Upper lobe of left lung (tissue), 6 donors: Measurements from ENCODE around the gene ANO2. TPM values are rescaled to one million over a fixed set of nuclear protein-coding genes. Genes with fewer than 3 reads are reported as not detected.

Source experiments
- ATAC-seq, 2 donors: fragments of 200-7000 bp; cut with Tn5 transposase; one replicate each; pipeline ENCODE4 v1.9.1; 2022; ENCODE audit warnings: mild to moderate bottlenecking in 2 of 2, moderate library complexity in 2 of 2; ENCODE audit not compliant: low FRiP score in 2 of 2
- DNase-seq, 2 donors: peaks; one replicate each; pipeline ENCODE4 v3.0.0-alpha.2; 2019 to 2020
- H3K27ac ChIP-seq, 4 donors: fragments of 200-600 bp; sonication (generic); one replicate each; pipeline ENCODE4 v1.5.1; 2016 to 2019
- H3K27me3 ChIP-seq, 4 donors: fragments of 200-600 bp; sonication (generic); one replicate each; pipeline ENCODE4 v1.5.1; 2017 to 2019
- H3K36me3 ChIP-seq, 4 donors: fragments of 200-600 bp; sonication (generic); one replicate each; pipeline ENCODE4 v1.5.1; 2016 to 2019
- H3K4me1 ChIP-seq, 4 donors: fragments of 200-600 bp; sonication (generic); one replicate each; pipeline ENCODE4 v1.5.1; 2018 to 2019
- H3K4me3 ChIP-seq, 4 donors: fragments of 200-600 bp; sonication (generic); one replicate each; pipeline ENCODE4 v1.5.1; 2017 to 2019; ENCODE audit warnings: mild to moderate bottlenecking in 2 of 4, moderate library complexity in 1 of 4
- H3K9me3 ChIP-seq, 4 donors: fragments of 200-600 bp; sonication (generic); one replicate each; pipeline ENCODE4 v1.5.1; 2018 to 2019
- CTCF ChIP-seq, 6 experiments: fragments of 450-650 bp in 4 of 6; fragments of 200-600 bp in 2 of 6; sonication (generic) in 2 of 6; IDR thresholded peaks; one replicate each; pipeline ENCODE4 v1.5.1; 2016 to 2019; ENCODE audit warnings: antibody characterized with exemption in 6 of 6
- EP300 ChIP-seq, 4 donors: sonication (generic); formaldehyde crosslinking; IDR thresholded peaks; one replicate each; pipeline ENCODE4 v1.5.1; 2017; ENCODE audit warnings: antibody characterized with exemption in 4 of 4, control low read depth in 2 of 4
- POLR2A ChIP-seq, 4 donors: fragments of 450-650 bp; IDR thresholded peaks; one replicate each; pipeline ENCODE4 v1.5.1; 2016 to 2017; ENCODE audit warnings: antibody characterized with exemption in 4 of 4, mild to moderate bottlenecking in 2 of 4
- POLR2AphosphoS5 ChIP-seq, 2 donors: sonication (generic); formaldehyde crosslinking; IDR thresholded peaks; one replicate each; pipeline ENCODE4 v1.5.1; 2017; ENCODE audit warnings: antibody characterized with exemption in 2 of 2
- WGBS, 2 donors: methylation state at CpG; one replicate each; pipeline ENCODE4 v1.1.5; 2017 to 2018; 5-methylcytosine and 5-hydroxymethylcytosine counted together
- total RNA-seq, 6 donors: library from RNA; depleted of rRNA in 4 of 6; stranded (reverse); fragments of >200 nt in 4 of 6; gene quantifications; one replicate each; pipeline versions ENCODE4 v1.1.0 to v1.2.1, GENCODE V29; 2016 to 2021
- donor health status: DM: no; HTN: no; CAD: no; lungs with moderate emphysema.
- donor health status: DM: no; HTN: yes; CAD: no; lungs with severe emphysema.

Gene ANO2
- total RNA-seq, 6 donors from 2014 or later, result 4.4 to 78.6 (median 17.5) TPM

DNA sequence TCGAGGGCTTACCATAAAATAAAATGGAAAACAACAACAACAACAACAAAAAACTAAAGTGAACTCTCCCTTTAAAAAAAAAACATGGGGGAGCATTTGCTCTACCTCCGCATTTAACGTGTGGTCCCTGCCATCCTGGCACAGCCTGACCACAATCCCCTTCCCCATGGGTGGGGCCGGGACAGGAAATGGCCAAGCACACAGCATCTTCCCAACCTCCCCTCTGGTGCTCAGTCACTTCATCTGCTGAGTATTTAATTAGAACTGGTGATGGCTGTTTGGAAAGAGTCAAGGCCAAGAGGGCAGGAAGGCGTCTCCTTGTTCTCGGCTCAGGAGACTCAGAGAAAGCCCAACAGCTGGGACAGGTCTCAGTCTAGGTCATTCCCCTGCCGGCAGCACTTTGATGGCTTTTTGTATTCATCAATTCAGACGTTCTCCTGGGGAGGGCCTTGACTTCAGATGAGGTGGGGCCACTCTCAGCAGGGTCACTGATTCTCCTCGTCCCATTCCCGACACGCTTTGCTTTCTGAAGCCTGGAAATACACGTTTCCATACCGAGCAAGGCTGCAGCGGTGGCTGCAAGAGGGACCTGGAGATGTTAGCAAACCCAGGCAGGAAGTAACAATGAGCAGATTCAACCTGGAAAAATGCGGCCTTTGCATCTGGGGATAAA, 44.4 kb downstream of the ANO2 start:
- Histone ChIP-seq H3K9me3 (no peaks in the 10 kb centered on the region), H3K27ac (no peak overlapping the region), H3K4me3 (no peak overlapping the region), H3K27me3 (no peaks in the 10 kb centered on the region), H3K4me1 (no peaks in the 10 kb centered on the region), H3K36me3 (peaks cover 0 to 16% (median 0%) of the 10 kb centered on the region in 4 donors)
- ATAC-seq, result no peak
- 72% methylated on average over 15 of the region's 15 CpGs for WGBS, 2 donors
- DNase-seq, result no peak
- TF ChIP-seq CTCF (IDR thresholded peaks at IDR 0.05), result no peak
- no peak for TF ChIP-seq POLR2A (IDR thresholded peaks at IDR 0.05)
- TF ChIP-seq EP300 (IDR thresholded peaks at IDR 0.05), result no peak
- no peak for TF ChIP-seq POLR2AphosphoS5 (IDR thresholded peaks at IDR 0.05)

DNA sequence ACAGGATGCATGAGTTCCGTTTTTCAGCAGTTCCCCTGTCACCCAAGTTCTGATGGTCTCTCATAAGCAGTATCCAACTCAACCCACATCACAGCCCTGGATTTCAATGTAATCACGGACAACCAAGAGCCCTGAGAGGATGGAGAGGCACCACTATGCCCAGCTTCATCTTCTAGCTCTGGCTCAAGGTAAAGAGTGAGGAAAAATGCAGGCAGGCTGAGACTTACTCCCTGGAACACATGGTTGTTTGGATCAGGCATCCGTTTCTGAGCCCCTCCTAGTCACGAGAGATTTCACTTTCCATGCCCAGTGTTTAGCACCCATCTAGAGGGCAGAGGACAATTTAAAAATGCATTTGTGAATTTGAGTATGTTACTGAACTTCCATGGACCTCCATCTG, 45.0 kb downstream of the ANO2 start:
- Histone ChIP-seq H3K4me3 (no peak overlapping the region), H3K9me3 (no peaks in the 10 kb centered on the region), H3K4me1 (no peaks in the 10 kb centered on the region), H3K27me3 (no peaks in the 10 kb centered on the region), H3K27ac (no peak overlapping the region), H3K36me3 (peaks cover 0 to 16% (median 0%) of the 10 kb centered on the region in 4 donors)
- WGBS, 2 donors, result 52 to 62% methylated on average over 4 of the region's 4 CpGs
- DNase-seq (no peak), ATAC-seq (no peak)
- TF ChIP-seq POLR2AphosphoS5 (IDR thresholded peaks at IDR 0.05), result no peak
- no peak for TF ChIP-seq CTCF (IDR thresholded peaks at IDR 0.05)
- no peak for TF ChIP-seq POLR2A (IDR thresholded peaks at IDR 0.05)

DNA sequence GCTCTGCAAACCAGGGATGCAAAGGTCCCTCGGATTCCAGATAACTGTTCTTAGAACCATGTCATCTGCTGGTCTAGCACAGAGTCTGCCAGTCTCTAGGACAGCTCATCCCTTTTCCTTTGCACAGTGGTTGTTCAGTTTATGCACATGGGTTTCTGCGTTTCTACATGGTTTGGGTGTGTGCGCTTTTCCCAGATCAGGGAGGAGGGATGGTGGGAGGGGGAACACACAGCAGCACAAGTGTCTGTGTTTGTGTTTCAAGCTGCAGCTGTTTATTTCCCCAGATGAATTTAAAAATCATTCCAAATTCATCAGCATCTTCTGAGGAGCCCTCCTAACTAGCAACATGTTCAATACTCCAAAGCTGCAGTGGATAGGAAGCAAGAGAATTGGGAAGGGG, 45.4 kb downstream of the ANO2 start:
- H3K4me3 ChIP-seq, result no peak overlapping the region
- WGBS, 2 donors, result 84 to 92% methylated on average over 3 of the region's 3 CpGs
- ATAC-seq (no peak), DNase-seq (no peak)
- H3K27ac ChIP-seq, result no peak overlapping the region
- no peak for TF ChIP-seq POLR2AphosphoS5 (IDR thresholded peaks at IDR 0.05)
- no peak for TF ChIP-seq EP300 (IDR thresholded peaks at IDR 0.05)
- TF ChIP-seq CTCF (IDR thresholded peaks at IDR 0.05), result no peak
- H3K27me3 ChIP-seq, result no peaks in the 10 kb centered on the region
- H3K9me3 ChIP-seq, result no peaks in the 10 kb centered on the region
- H3K36me3 ChIP-seq, result peaks cover 0 to 16% (median 0%) of the 10 kb centered on the region in 4 donors
- no peaks in the 10 kb centered on the region for H3K4me1 ChIP-seq

- Histone ChIP-seq H3K4me3 (no peak overlapping the region), H3K4me1 (no peaks in the 10 kb centered on the region), H3K36me3 (peaks cover 0 to 16% (median 0%) of the 10 kb centered on the region in 4 donors), H3K9me3 (no peaks in the 10 kb centered on the region), H3K27ac (no peak overlapping the region), H3K27me3 (no peaks in the 10 kb centered on the region)
- 86 to 94% methylated on average over 3 of the region's 3 CpGs for WGBS, 2 donors
- ATAC-seq (no peak), DNase-seq (no peak)
- no peak for TF ChIP-seq EP300 (IDR thresholded peaks at IDR 0.05)
- TF ChIP-seq POLR2AphosphoS5 (IDR thresholded peaks at IDR 0.05), result no peak
- no peak for TF ChIP-seq POLR2A (IDR thresholded peaks at IDR 0.05)
- no peak for TF ChIP-seq CTCF (IDR thresholded peaks at IDR 0.05)
Observed at GRCh38 chr12:5898874-5899273, 46.2 kb downstream of the ANO2 start.
